Activated CD4-positive, alpha-beta T cell treated with anti-CD3 and anti-CD28 coated beads for 24 hours (primary cell): ENCODE data around the gene HBD.
"Not testable (repeated sequence)": the region's sequence is repeated elsewhere in the genome, so short reads cannot be mapped to it uniquely, and the experiment has no call there.

Experiments
- DNase-seq, 2 donors: peaks; one replicate each; pipeline ENCODE4 v3.0.0-alpha.2; 2020; ENCODE audit warnings: low read depth in 2 of 2

Gene HBD

DNA sequence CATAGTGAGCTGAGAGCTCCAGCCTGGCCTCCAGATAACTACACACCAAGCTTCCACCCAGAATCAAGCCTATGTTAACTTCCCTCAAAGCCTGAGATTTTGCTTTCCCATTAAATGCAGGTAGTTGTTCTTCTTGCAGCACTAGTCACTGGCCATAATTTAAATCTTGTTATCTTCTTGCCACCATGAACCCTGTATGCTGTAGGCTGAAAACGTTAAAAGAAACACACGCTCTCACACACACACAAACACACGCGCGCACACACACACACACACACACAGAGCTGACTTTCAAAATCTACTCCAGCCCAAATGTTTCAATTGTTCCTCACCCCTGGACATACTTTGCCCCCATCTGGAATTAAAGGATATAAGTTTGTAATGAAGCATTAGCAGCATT is 19.2 kb upstream of the HBD start:
- not testable (repeated sequence) for DNase-seq

GRCh38 chr11:5252919-5253265 is 18.6 kb upstream of the HBD start:
- DNase-seq, result no peak

GRCh38 chr11:5252192-5252918 is 18.1 kb upstream of the HBD start:
- no peak for DNase-seq

GRCh38 chr11:5251746-5252145 is 17.5 kb upstream of the HBD start:
- no peak for DNase-seq

GRCh38 chr11:5250543-5251204 is 16.4 kb upstream of the HBD start:
- no peak for DNase-seq

DNA sequence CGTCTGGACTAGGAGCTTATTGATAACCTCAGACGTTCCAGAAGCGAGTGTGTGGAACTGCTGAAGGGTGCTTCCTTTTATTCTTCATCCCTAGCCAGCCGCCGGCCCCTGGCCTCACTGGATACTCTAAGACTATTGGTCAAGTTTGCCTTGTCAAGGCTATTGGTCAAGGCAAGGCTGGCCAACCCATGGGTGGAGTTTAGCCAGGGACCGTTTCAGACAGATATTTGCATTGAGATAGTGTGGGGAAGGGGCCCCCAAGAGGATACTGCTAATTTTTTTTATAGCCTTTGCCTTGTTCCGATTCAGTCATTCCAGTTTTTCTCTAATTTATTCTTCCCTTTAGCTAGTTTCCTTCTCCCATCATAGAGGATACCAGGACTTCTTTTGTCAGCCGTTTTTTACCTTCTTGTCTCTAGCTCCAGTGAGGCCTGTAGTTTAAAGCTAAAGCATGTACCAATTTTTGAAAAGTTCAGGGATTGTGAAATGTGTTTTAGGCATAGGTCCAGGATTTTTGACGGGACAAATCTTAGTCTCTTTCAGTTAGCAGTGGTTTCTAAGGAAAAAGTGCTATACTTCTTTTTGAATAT is 15.6 kb upstream of the HBD start, which contains the start of gene HBG1:
HBG1 (minus strand) TSS at position 51 of the 590 bp plus-strand sequence. CDS start 53 bp downstream, outside the sequence.
- DNase-seq, result not testable (repeated sequence)

GRCh38 chr11:5248498-5248897 is 14.2 kb upstream of the HBD start:
- not testable (repeated sequence) for DNase-seq

DNA sequence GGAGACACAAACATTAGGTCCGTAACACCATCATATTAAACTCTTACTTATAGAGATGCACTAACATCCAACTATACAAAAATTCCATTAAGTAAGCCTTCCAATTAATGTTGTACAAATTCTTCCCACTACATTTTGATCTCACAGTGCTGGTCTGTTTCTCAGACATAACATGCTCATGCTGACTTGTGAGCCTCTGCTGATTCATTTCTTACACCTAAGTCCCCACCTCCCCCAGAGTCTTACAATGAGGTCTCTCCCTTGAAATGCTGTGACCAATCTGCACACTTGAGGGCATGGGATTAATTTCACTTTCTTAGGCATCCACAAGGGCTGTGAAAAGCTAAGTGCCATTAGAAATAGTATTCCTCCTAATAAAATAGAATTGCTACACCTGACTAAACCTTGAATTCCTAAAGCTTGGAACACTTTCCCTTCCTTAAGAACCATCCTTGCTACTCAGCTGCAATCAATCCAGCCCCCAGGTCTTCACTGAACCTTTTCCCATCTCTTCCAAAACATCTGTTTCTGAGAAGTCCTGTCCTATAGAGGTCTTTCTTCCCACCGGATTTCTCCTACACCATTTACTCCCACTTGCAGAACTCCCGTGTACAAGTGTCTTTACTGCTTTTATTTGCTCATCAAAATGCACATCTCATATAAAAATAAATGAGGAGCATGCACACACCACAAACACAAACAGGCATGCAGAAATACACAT is 13.3 kb upstream of the HBD start:
- DNase-seq, result no peak

DNA sequence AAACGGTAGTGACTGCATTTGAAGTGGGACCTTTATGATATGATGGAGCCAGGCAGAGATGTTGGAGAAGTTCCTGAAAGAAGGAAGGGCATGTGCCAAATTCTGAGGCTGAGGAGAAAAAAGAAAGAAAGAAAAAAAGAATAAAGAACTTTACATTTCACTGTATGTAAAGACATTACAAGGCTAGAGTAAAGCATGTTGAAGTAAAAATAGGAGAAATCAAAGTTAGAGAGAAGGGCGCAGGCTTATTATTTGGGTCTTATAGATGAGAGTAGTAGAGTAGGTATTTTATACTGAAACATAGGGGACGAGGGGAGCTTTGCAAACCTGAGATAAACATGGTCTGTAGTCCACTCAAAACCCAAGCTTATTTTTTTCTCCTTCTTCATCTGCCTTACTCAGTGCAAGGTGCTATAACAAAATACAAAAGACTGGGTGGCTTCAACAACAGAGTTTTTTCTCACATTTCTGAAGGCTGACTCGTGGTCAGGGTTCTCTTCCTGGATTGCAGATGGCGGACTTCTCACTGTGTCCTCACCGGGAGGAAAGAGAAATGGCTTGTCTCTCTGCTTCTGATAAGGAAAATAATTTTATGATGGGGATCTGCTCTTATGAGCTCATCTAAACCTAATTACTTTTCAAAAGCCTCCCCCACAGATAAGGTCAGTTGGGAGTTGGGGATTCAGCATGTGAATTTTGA is 12.6 kb upstream of the HBD start:
- DNase-seq, result no peak

DNA sequence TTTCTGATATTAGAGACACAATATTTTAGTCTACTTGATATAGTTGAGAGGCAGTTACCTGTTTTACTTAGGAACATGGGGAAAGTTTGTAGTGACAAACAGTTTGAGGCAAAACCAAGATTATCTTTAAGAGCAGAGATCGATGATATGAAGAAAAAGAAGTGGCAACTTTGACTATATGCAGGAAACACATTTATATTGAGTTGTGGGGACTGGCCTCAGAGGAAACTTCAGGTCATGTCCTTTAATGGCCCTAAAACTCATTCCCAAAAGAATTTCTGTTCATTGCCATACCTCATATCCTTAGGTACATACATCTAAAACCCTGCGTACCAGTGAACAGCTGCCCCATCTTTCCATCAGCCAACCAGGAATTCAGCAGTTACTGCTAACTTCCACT is 10.9 kb upstream of the HBD start:
- DNase-seq, result no peak

GRCh38 chr11:5243816-5244180 is 9.5 kb upstream of the HBD start:
- no peak for DNase-seq

- no peak for DNase-seq
These were observed 8.9 kb upstream of the HBD start for GRCh38 chr11:5242933-5243815.

GRCh38 chr11:5242208-5242607 is 7.9 kb upstream of the HBD start:
- no peak for DNase-seq

GRCh38 chr11:5241458-5241857 is 7.2 kb upstream of the HBD start:
- DNase-seq, result no peak

DNA sequence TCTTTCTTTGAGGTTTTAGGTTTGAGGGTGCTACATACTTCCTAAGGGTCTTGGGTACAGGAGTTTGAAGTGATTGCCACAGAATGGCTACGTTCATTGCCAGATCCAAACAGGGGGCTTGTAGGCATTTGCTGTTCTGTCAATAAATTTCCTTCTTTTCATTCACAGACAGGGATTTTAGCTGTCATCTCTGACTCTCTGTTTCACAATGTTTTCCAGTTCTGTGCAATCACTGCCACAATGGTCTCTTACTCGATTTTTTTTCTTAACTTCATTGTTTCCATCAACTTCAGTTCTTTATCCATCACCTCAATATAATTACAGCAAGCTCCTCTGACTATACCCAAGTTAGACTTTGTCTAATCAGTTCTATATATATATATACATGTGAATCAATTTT is 6.2 kb upstream of the HBD start:
- no peak for DNase-seq

GRCh38 chr11:5240056-5240455 is 5.8 kb upstream of the HBD start:
- no peak for DNase-seq

DNA sequence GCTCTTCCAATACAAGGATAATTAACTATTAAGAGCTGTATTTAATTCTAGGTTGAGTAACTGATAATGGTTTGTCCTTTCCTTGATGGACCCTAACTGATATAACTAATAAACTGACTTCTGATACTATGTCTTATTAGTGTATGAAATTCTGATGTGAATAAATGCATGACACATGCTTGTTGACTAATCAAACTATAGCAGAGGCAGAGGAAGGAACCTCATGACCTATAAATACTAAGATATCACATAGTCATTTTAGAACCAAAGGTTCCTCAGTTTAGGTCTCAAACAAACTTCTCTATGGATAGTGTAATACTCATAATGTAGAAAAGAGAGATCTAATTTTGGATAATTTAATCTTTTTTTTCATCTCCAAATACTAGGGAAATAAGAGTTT is 4.8 kb upstream of the HBD start:
- no peak for DNase-seq

DNA sequence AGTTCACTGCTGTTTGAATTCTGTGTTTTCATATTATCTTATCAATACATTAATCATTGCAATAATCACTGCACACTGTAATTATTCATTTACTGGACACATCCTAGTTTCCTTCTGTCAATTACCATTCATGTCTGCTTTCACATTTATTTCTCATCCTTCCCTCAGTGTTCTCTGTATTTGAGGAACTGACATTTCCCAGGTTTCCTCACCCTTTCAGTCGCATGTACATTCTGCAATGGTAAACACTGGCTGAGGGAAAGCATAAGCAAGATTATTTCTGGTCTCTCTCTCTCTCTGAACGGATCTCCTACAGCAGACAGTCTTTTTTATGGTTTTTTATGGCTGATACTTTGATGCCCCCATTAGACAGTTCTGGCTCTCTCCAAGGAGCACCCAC is 4.2 kb upstream of the HBD start:
- no peak for DNase-seq

GRCh38 chr11:5237420-5237819 is 3.1 kb upstream of the HBD start:
- DNase-seq, result no peak

DNA sequence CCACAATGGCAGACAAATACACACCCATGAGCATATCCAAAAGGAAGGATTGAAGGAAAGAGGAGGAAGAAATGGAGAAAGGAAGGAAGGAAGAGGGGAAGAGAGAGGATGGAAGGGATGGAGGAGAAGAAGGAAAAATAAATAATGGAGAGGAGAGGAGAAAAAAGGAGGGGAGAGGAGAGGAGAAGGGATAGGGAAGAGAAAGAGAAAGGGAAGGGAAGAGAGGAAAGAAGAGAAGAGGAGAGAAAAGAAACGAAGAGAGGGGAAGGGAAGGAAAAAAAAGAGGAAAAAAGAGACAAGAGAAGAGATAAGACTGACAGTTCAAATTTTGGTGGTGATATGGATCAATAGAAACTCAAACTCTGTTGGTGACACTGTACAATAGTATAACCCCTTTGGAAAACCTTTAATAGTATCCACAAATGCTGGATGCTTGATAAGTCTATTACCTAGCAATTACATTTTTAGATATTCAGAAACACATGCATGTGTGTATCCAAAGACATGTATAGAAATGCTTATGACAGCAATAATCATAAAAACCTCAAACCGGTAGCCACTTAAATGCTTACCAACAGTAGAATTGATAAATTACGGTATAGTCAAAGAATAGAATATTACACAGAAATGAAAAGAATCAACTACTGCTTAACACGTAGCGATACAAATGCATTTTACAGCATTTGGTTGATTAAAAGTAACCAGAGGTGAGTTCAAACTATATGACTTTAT is 1.2 kb upstream of the HBD start:
- no peak for DNase-seq
